ENCODE results near the gene FASTK.

GRCh38 chr7:151070574-151070960 is 10.0 kb downstream of the FASTK start:
- no peak for TF ChIP-seq CTCF (IDR thresholded peaks at IDR 0.05)
- TF ChIP-seq EZH2 (IDR thresholded peaks at IDR 0.05): no peak
